GM18868 (cell line): ENCODE measurements around the gene STK25.

ENCODE experiments used
- ATAC-seq: cut with Tn5 transposase; IDR thresholded peaks from one replicate; pipeline ENCODE4 v1.9.1; 2021; ENCODE audit warnings: mild to moderate bottlenecking, moderate library complexity; ENCODE audit not compliant: unreplicated experiment

Gene STK25

DNA sequence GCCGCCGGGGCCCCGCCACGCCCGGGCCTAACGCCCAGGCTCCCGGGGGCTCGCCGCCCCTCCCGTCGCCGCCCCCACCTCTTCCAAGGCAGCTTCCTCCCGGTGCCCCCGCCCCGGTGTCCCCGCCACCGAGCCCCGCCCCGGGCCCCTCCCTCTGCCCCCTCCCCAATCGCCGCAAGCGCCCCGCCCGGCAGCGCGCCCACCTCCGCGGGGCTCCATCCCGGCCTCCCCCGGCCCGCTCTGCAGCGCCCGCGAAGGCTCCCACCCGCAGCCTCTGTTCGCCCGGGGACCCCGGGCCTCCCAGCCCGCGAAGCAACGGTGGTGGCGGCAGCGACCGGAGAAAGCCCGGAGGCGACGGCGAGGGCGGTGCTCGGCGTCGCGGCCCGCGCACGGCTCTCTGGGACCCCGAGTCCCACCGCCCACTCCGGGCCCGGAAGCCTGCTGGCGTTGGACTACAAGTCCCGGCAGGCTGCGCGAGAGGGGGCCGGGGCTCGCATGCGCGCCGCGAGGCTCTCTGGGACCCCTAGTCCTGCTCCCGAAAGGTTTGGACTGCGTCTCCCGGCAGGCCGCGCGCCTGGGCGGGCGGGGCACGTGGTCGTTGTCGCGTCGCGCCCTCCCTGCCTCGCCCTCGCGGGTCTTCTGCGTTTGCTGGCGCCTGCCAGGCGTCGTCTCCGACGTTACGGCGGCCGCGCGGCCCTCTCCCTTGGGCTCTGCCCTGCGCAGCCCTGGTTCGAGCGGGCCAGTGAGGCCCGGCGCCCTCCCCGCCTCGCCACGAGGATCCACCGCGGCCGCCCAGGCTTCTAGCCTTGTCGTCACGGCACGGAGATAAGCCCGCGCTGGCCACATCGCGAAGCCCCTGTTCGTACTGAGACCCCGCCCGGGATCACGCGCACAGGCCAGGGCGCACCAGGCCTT, at the start of gene STK25:
TSS of gene STK25 (minus strand) at position 345 of the 915 bp plus-strand sequence. CDS start 549 bp downstream, outside the sequence.
- ATAC-seq = peak; percentile 91

DNA sequence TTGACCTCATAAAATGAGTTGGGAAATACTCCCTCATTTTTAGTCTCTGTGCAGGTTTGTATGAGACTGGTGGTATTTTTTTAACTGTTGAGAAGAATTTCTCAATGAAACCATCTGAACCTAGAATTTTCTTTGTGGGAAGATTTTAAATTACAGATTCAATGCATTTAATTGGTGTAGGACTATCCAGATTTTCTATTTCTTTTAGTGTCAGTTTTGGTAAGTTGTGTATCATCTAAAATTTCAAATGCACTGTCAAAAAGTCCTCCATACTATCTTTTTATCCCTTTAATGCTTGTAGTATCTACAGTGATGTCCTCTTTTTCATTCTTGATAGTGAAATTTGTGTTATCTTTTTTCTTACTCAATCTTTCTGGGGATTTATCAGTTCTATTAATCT, 48.4 kb upstream of the STK25 start:
- ATAC-seq = no peak

DNA sequence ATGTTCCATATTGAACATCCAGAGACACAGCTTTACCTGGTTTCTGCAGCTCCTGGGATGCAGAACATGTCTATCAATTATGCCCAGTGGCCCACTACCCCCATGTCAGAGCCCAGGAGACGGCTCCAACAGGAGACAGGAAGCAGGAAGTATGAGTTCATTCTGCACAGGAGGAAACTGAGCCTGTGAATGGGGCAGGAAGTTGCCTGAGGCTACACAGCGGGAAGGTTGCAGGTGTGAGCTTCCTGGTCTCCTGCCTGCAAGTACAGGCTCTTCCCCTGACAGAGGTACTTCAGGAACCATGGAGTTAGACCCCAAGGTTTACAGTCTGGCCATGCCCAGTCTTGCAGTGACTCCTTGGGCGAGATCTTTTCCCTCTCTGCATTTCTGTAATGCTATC, 47.3 kb upstream of the STK25 start:
- ATAC-seq = no peak

DNA sequence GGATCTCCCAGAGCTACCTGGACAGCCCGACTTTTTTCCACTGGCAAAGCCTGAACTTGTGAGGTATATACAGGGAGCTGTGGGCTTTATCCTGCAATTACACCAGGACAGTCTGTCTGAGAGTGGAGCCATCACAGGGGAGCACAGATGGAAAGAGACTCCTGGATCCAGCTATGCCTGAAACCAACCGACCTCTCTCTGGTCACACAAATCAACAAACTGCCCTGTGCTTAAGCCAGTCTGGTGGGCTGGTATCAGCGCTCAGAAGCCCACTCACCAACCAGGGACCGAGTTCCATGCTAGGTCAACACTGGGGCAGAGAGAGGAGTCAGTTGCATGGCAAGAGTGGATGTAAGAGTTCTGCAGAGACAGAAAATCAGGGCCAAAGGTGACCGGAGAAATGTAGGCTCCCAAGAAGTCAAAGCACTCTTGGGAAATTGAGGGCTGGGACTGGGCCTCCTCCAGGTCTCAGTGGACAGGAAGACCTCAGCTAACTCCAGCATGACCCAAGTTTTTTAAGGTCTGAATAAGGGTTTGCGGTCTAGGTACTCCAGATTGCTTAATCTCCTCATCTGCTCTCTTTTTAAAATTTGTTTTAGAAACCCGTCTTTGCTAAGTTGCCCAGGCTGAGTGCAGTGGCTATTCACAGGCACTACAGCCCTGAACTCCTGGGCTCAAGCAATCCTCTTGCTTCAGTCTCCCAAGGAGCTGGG, 46.4 kb upstream of the STK25 start:
- ATAC-seq = no peak

DNA sequence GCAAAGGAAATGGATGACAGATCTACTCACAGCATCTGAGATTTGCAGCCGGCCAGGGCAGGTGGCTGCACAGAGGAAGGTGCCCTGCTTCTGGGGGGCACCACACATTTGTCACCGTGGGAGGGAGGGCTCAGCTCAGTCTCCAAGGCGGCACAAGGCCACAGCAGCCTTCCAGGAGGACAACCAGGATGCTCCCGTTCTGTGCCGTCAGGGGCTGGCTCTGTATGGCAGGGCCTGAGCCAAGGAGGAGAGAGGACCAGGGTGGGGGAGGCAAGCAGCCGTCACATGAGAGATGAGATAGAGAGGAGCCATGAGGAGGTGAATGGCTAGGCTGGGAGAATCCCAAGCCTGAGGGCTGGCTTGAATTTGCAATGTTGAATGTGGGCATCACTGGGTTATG, 45.6 kb upstream of the STK25 start:
- ATAC-seq = no peak

DNA sequence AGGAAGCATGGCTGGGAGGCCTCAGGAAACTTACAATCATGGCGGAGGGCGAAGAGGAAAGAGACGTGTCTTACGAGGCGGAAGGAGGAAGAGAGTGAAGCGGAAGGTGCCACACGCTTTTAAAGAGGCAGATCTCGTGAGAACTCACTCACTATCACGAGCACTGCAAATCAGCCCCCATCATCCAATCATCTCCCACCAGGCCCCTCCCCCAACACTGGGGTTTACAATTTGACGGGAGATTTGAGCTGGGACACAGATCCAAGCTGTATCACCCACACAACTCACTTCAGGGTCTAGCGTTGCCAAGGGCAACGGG, 45.1 kb upstream of the STK25 start:
- no peak for ATAC-seq

DNA sequence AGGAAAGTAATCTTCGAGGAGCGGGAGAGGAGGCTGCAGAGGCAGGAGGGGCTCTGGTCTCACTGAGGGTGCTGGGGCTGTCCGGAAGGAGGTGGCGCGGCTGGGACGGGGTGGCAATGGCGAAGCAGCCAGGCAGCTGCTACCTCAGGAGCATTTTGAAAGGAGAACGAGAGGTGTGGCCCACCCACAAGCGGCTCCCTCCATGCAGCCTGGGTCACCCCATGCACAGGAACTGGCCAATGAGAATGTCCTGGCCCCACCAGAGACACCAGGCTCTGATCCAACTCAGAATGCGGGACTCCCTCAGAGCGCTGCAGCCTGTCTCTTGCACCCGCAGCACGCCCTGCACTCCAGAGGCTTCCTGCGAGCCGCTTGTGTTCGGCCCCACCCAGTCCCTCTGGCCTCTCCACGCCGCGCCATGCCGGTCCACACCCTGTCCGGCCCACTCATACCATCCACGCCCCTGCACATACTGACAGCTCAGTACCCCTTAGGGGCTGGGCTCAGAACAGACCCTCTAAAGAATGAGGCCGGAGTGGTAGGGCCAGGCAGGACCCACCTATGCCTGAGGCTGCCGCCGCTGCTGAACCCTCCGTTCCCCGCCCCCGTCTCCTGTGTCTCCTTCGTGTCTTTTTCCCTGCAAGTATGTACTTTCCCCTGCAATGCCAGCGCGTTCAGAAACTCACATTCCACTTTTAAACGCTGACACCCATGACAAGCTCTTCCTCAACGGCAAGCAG, 43.8 kb upstream of the STK25 start:
- ATAC-seq = no peak

DNA sequence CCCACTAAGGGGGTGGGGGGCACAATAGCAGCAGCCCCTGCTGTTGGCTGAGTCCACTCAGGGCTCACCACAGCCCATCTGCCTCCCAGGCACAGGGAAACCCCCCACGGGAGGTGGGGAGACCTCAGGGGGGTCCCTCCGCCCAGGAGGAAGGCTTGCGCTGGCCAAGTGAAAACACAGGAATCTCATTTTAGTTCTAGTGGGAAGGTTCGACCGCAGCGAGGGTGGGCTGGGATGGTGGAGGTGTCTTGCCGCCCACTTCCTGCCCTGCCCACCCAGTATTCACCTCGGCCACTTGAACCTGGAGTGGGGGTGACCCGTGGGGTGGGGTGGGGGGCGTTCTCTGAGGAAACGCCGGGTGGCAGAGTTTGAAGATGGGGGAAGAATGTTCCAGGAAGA, 43.2 kb upstream of the STK25 start:
- ATAC-seq = no peak

DNA sequence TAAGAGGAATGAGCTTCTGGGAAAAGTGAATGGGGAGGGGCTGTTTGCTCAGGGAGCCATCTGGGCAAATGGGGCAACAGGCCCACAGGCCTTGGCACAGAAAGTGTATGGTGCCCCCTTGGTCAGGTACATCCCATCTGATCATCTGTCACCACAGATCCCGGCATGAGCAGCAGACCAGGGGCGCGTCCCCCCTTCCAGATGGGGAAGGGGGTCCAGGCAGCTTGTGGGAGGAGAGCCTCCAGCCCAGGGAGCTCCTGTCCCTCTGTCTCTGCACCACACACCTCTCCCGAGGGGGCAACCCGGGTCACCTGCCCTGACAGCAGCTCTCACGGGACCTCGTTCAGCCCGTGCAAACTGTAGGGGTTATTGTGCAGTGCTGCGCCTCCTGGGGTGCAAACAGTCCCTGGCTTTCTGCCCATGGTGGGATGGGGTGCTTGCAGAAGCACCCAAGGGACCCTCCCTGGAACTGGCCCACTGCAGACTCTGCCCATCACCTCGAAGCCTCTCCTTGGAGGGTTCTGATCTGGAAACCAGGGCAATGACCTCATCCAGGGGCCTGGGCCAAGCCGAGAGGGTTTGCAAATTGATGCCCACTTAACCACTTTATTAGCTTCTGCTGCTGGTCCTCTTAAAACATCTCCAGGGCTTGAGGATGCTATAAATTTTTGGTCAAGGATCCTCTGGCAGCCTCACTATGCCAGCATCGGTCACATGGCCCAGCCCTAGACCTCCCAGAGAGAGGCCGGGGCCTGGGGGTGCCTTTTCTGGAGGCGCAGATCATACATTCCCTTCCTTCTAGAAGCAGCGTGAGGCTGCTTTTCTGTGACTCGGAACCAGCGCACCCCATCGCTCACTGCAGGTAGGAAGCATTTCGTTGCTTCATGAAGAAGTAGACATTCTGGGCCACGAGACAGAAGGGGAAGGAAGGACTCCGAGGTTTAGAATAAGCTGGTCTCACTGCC, 42.5 kb upstream of the STK25 start:
- no peak for ATAC-seq

DNA sequence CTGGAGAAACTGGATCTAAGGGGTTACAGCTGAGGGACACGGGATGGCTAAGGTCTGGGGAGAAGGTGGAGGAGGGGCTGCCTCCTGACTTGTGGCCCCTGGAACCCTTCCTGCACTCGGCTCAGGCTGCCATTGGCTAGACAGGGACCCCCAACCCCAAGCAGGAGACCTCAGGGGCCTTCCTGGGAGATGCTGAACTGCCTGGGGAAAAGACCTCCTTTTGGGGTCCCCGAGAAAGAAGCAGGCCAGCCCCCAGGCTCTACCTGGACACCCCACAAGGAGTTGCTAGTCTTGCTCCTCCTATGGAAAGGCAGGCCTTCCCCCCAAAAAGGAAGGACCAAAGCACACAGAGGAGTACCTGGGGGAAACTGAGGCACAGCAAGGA, 40.1 kb upstream of the STK25 start:
- no peak for ATAC-seq

DNA sequence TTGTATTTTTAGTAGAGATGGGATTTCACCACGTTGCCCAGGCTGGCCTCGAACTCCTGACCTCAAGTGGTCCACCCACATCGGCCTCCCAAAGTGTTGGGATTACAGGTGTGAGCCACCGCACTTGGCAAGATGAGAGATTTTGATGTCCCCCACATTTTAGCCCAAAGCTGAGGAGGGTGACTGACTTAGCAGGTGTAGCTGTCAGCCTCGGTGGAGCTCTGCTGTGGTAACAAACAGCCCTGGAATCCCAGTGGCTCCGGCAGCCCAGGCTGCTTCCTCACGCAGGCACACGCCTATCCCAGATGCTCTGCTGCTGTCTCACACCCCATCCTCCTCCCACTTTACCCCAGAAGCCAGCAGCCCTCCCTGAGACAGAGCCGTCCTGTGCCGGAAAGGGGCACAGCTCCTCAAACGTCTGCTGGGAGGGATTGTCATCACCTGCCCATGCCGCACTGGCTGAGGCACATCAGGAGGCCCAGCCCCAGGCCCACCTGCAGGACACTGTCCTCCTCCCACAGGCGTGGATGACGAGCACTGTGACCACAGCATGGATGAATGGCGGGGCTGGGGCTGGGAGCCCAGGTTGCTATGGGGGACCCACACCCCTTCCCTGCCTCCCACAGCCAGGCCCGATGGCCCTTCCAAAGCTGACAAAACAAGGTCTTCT, 39.5 kb upstream of the STK25 start:
- no peak for ATAC-seq

DNA sequence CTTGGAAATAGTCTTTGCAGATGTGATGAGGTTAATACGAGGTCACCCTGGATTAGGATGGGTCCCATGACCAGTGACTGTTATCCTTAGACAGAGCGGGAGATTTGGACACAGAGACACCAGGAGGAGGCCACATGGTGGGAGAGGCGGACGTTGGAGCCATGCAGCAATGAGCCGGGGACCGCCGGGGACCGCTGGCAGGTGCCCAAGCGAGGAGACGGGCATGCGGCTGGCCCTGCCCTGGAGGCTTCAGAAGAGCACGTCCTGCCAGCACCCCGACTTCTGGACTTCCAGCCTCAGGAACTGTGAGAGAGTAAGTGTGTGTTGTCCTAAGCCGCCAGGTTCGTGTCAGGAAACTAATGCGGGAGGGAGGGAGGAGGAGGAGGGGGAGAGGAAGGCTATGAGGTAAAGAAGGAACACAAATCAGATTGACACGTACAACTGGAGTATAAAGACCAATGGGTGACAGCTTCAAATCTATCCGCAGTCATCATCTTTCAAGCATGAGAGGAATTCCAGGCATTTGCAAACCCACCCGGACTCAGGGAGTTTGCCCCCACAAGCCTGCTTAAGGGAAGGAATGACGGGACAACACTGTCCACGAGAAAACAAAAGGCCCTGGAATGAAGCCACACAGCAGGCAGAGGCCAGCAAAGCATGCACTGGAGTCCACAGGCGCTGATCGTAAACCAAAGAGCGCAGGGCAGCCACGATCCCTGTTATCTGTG, 38.6 kb upstream of the STK25 start:
- ATAC-seq = no peak

DNA sequence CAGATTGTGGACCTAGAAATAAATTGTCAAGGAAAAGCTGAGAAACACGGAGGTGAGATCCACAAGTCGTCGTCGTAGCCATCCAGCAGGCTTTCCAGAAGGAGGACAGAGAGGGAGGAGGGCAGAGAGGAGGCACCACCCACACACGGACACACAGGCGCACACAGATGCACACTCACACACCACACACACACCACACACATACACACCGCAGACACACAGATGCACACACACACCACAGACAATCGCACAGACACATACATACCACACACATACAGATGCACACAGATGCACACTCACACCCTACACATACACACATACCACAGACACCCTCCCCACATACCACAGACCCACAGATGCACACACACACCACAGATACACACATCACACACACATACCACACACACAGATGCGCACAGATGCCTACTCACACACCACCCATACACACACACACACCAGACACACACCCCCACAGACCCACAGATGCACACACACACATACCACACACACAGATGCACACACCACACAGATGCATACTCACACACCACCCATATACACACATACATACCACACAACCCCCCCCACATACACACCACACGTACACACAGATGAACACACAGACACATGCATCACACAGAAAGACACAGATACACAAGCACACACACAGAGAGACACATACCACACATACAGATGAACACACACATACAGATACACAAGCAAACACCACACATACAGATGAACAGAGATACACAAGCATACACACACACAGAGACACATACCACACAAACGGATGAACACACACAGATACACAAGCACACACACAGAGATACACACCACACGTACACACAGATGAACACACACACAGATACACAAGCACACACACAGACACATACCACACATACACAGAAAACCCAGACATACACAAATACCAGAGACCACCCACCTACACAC, 37.4 kb upstream of the STK25 start:
- no peak for ATAC-seq

DNA sequence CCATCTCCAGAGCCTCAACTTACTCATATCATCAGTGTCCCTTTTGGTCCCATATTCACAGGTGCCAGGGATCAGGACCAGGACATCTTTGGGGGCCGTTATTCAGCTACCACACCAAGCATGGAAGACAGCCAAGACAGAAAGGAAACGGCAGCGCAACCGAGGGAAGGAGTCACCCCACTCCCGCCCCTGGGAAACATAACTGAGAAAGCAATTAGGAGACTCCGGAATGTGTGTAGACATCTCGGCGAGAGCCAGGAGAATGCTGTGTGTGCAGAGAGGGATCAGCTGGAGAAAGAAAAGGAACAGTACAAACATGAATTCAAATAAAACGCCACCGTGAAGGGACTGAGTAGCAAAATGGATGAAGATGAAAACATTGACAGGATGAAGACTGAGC, 36.7 kb upstream of the STK25 start:
- no peak for ATAC-seq

DNA sequence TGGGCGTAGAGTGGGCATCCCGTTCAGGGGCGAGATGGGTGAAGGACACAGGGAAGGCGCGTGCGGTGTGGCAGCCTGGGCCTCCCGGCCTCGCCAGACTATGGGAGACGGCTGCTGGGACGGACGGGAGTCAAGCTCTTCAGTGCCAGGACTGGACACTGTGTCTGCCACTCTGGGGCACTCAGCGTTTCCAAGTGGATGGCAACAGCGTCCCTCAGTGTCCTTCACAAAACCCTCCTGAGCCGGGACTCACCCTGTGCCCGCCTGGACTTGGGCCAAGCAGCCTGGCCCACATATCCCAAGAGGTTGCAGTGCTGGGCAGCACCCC, 33.9 kb upstream of the STK25 start:
- no peak for ATAC-seq

DNA sequence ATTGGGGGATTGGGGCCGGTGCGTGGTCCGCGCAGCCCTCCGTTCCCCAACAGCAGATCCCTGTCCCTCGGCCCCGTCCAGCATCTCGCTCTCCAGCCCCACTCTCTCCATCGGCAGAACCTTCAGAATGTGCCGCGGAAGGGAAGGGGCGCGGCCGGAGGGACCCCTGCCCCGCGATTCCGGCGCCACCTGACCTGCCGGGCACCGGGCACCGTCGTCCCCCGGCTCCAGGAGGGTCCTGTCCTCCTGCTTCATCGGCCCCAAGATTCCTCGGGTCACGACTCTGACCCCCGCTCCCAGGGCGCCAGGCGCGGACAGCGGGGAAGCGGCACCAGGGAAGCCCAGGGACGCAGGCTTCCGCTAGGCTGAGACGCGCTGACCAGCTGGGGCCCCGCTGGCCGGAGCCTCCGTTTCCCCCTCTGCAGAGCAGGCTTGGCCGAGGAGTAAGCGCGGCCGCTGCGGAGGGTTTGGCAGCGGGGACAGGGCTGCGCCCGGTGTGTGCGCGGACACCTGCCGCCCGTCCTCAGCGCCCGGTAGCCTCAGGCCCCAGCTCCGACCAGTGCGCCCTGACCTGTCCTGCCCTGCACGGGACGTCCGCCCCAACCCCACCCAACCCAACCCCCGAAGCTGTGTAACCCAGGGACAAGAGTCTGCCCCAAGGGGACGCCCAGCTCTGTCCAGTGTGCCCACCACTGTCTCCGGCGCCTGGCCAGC, 33.3 kb upstream of the STK25 start:
- no peak for ATAC-seq

DNA sequence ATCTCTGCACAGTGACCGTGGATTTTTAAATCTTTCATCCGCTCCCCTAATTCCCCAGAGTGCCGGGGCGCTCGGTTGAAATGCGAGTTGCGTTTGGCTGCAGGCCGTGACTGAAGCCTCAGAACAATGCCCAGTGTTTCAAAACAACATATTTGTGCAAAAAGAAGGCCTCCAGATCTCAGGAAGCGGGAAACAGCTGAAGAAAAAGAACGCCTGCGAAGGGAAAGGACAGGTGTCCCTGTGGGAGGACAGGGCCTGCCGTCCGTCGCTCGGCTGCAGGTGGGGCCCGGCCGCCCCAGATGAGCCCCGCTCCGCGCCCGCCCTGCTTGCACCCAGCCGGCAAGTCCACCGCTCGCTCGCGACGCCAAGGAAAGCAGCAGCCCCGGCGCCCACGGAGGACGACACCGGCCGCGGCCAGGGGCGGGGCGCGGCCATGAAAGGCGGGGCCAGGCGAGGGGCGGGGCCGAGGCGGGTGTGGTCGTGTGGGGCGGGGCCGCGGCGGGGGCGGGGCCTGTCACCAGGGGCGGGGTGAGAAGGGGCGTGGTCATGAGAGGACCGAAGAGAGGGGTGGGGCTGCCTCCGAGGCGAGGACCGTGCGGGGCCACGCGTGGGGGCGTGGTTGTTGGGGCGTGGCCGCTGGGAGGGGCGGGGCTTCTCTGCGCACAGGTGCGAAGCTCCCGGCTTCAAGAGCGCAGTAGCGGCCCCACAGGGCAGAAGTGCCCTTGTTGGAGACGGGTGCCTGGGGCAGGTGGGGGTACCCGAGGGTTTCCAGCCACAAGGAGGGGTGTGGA, 32.6 kb upstream of the STK25 start:
- ATAC-seq = no peak
